HCT116 (cell line): ENCODE data around the gene XAGE1B. TPM values are rescaled to one million over a fixed set of nuclear protein-coding genes. Genes with fewer than 3 reads are reported as not detected.

ENCODE experiments used
- ATAC-seq: fragments of 200-7000 bp; cut with Tn5 transposase; 2 replicates; pipeline ENCODE4 v1.9.1; 2020; ENCODE audit warnings: mild to moderate bottlenecking, moderate library complexity
- BruUV-seq: library from RNA; stranded (reverse); fragments of 400-500 nt; replicated peaks from 2 replicates; lab custom pipeline; 2021; lab: Mats Ljungman, UMichigan
- CTCF ChIA-PET: fragments of 300-600 bp; sonication (Branson Sonifier 250); formaldehyde crosslinking; loops from one replicate; lab custom pipeline; 2021; ENCODE audit warnings: antibody characterized with exemption; lab: Charles Lee
- POLR2A ChIA-PET: fragments of 300-600, 350-600 bp; sonication (Branson Sonifier 250); formaldehyde crosslinking; loops from one replicate; lab custom pipeline; 2021; ENCODE audit warnings: antibody characterized with exemption; lab: Charles Lee
- RAD21 ChIA-PET, 2 experiments: fragments of 300-600 bp; sonication (Branson Sonifier 250); formaldehyde crosslinking; loops; one replicate each; lab custom pipeline; 2023; ENCODE audit warnings: low total read pairs in 2 of 2; ENCODE audit not compliant: uncharacterized antibody in 2 of 2, unreplicated experiment in 2 of 2, low non-redundant PET in 1 of 2; lab: Charles Lee
- DNase-seq: peaks from one replicate; pipeline ENCODE4 v3.0.0-alpha.2; 2010; ENCODE audit warnings: low read depth, low spot score
- H2AFZ ChIP-seq: fragments of 200-600 bp; shearing (Covaris generic), sonication (generic); 2 replicates; pipeline ENCODE4 v1.6.1; 2017; ENCODE audit warnings: low read depth, mixed run types, mixed read lengths, antibody characterized with exemption, low read length; ENCODE audit not compliant: poor library complexity, severe bottlenecking
- H3K27ac ChIP-seq: 2 replicates; pipeline ENCODE4 v1.5.1; 2012; ENCODE audit warnings: low read depth, low read length
- H3K27me3 ChIP-seq: fragments of 200-600 bp; sonication (generic); 2 replicates; pipeline ENCODE4 v1.6.1; 2016; ENCODE audit warnings: mixed run types, low read length, mixed read lengths; ENCODE audit not compliant: insufficient read depth
- H3K36me3 ChIP-seq, 2 experiments: fragments of 200-500 bp in 1 of 2; fragments of 200-600 bp in 1 of 2; sonication (Bioruptor generic) in 1 of 2; sonication (generic) in 1 of 2; 2 replicates each; pipeline versions ENCODE4 v1.5.1 to v1.6.1; 2014 to 2016; ENCODE audit warnings: low read length in 2 of 2, inconsistent platforms in 1 of 2, mixed read lengths in 1 of 2, mixed run types in 1 of 2; ENCODE audit not compliant: insufficient read depth in 2 of 2, control insufficient read depth in 1 of 2
- H3K4me1 ChIP-seq, 2 experiments: fragments of 200-600 bp in 1 of 2; sonication (generic) in 1 of 2; 2 replicates each; pipeline versions ENCODE4 v1.5.1 to v1.6.1; 2012 to 2017; ENCODE audit warnings: low read length in 2 of 2, inconsistent platforms in 1 of 2, mild to moderate bottlenecking in 1 of 2, mixed read lengths in 1 of 2, mixed run types in 1 of 2, moderate library complexity in 1 of 2; ENCODE audit not compliant: insufficient read depth in 2 of 2, control insufficient read depth in 1 of 2
- H3K4me2 ChIP-seq: fragments of 200-600 bp; sonication (generic); 2 replicates; pipeline ENCODE4 v1.6.1; 2017; ENCODE audit warnings: mixed run types, low read length, mixed read lengths
- H3K4me3 ChIP-seq, 2 experiments: fragments of 200-600 bp in 1 of 2; sonication (generic) in 1 of 2; replicated peaks in 1 of 2; 2 replicates each; pipeline ENCODE4 v1.5.1; 2011 to 2016; ENCODE audit warnings: low read length in 2 of 2, control low read depth in 1 of 2, low read depth in 1 of 2, mild to moderate bottlenecking in 1 of 2, mixed read lengths in 1 of 2, mixed run types in 1 of 2
- H3K79me2 ChIP-seq: fragments of 200-600 bp; sonication (generic); 2 replicates; pipeline ENCODE4 v1.6.1; 2017; ENCODE audit warnings: mild to moderate bottlenecking, mixed run types, low read length, moderate library complexity, mixed read lengths; ENCODE audit not compliant: insufficient read depth
- H3K9ac ChIP-seq: fragments of 200-600 bp; sonication (generic); 2 replicates; pipeline ENCODE4 v1.6.1; 2016; ENCODE audit warnings: low read length, mixed read lengths
- H3K9me2 ChIP-seq: fragments of 200-600 bp; sonication (generic), shearing (Covaris generic); 2 replicates; pipeline ENCODE4 v1.6.1; 2017; ENCODE audit warnings: mixed run types, mild to moderate bottlenecking, moderate library complexity; ENCODE audit not compliant: insufficient read depth
- H3K9me3 ChIP-seq, 2 experiments: fragments of 200-500 bp in 1 of 2; fragments of 200-600 bp in 1 of 2; sonication (Bioruptor generic) in 1 of 2; sonication (generic) in 1 of 2; 2 replicates each; pipeline ENCODE4 v1.6.1; 2014 to 2017; ENCODE audit warnings: low read length in 2 of 2, mixed read lengths in 2 of 2, inconsistent platforms in 1 of 2, low read depth in 1 of 2, mild to moderate bottlenecking in 1 of 2, mixed run types in 1 of 2, moderate library complexity in 1 of 2; ENCODE audit not compliant: control insufficient read depth in 1 of 2, insufficient read depth in 1 of 2
- H4K20me1 ChIP-seq: fragments of 200-600 bp; sonication (generic), shearing (Covaris generic); 2 replicates; pipeline ENCODE4 v1.6.1; 2017; ENCODE audit warnings: mixed run types, mild to moderate bottlenecking, moderate library complexity; ENCODE audit not compliant: insufficient read depth
- CTCF ChIP-seq, 3 experiments: fragments of 200-600 bp in 1 of 3; sonication (generic) in 1 of 3; IDR thresholded peaks in 2 of 3; conservative IDR thresholded peaks in 1 of 3; 2 replicates each; pipeline ENCODE4 v1.5.1; 2012 to 2017; ENCODE audit warnings: low read depth in 2 of 3, low read length in 2 of 3, antibody characterized with exemption in 1 of 3, borderline replicate concordance in 1 of 3, control low read depth in 1 of 3, mild to moderate bottlenecking in 1 of 3, mixed read lengths in 1 of 3, mixed run types in 1 of 3, moderate library complexity in 1 of 3; ENCODE audit not compliant: insufficient read depth in 1 of 3
- EGR1 ChIP-seq: IDR thresholded peaks from 2 replicates; pipeline ENCODE4 v1.6.1; 2012; ENCODE audit warnings: low read depth
- ELF1 ChIP-seq: IDR thresholded peaks from 2 replicates; pipeline ENCODE4 v1.6.1; 2012; ENCODE audit warnings: low read depth, borderline replicate concordance
- EZH2 ChIP-seq: fragments of 200-600 bp; sonication (generic); IDR thresholded peaks from 2 replicates; pipeline ENCODE4 v1.6.1; 2017; ENCODE audit warnings: antibody characterized with exemption, mixed run types
- EZH2phosphoT487 ChIP-seq: fragments of 200-600 bp; IDR thresholded peaks from 2 replicates; pipeline ENCODE4 v1.6.1; 2018; ENCODE audit warnings: antibody characterized with exemption, borderline replicate concordance
- FOSL1 ChIP-seq: IDR thresholded peaks from 2 replicates; pipeline ENCODE4 v1.6.1; 2012; ENCODE audit warnings: low read depth
- MAX ChIP-seq: IDR thresholded peaks from 2 replicates; pipeline ENCODE4 v1.6.1; 2012
- REST ChIP-seq: IDR thresholded peaks from 2 replicates; pipeline ENCODE4 v1.6.1; 2012; ENCODE audit warnings: low read depth
- SIN3A ChIP-seq: IDR thresholded peaks from 2 replicates; pipeline ENCODE4 v1.6.1; 2012; ENCODE audit warnings: low read depth
- SRF ChIP-seq: IDR thresholded peaks from 2 replicates; pipeline ENCODE4 v1.6.1; 2012; ENCODE audit warnings: low read depth
- YY1 ChIP-seq: IDR thresholded peaks from 2 replicates; pipeline ENCODE4 v1.6.1; 2011; ENCODE audit warnings: low read length, low read depth, moderate library complexity, mild to moderate bottlenecking; ENCODE audit not compliant: insufficient replicate concordance; ENCODE audit errors: extremely low read depth
- ZBTB33 ChIP-seq: IDR thresholded peaks from 2 replicates; pipeline ENCODE4 v1.6.1; 2011; ENCODE audit warnings: mild to moderate bottlenecking, low read length, moderate library complexity; ENCODE audit not compliant: insufficient replicate concordance; ENCODE audit errors: extremely low read depth
- intact Hi-C: fragments of 100-400 bp; cut with micrococcal nuclease; formaldehyde crosslinking; loops from 2 replicates; pipeline ENCODE4 v1.10.0; 2022
- total RNA-seq: library from RNA; stranded (reverse); gene quantifications from one replicate; pipeline ENCODE4 v1.2.1, GENCODE V29; 2021; ENCODE audit not compliant: unreplicated experiment

The XAGE1B gene
- total RNA-seq, 1 experiment from 2014 or later, result not detected

GRCh38 chrX:52558140-52558539, 41.3 kb upstream of the XAGE1B start:
- CTCF ChIA-PET, result no interaction called here
- DNase-seq (no peak), ATAC-seq (no peak)
- Histone ChIP-seq H2AFZ (no peak overlapping the region), H3K9ac (no peak overlapping the region), H3K79me2 (no peaks in the 10 kb centered on the region), H3K9me2 (no peaks in the 10 kb centered on the region), H3K4me1 (no peaks in the 10 kb centered on the region), H3K4me2 (no peak overlapping the region), H3K27me3 (no peaks in the 10 kb centered on the region), H3K4me3 (no peak overlapping the region), H3K27ac (no peak overlapping the region), H3K36me3 (no peaks in the 10 kb centered on the region), H4K20me1 (no peaks in the 10 kb centered on the region), H3K9me3 (no peaks in the 10 kb centered on the region)
- POLR2A ChIA-PET, result no interaction called here
- TF ChIP-seq YY1 (no peak), ELF1 (no peak), MAX (no peak), EZH2phosphoT487 (no peak), SRF (no peak), FOSL1 (no peak), CTCF (IDR thresholded peaks at IDR 0.05 in 2 of 3, conservative IDR thresholded peaks at IDR 0.05 in 1 of 3; ENCODE audit: borderline replicate concordance in 1 of 3, insufficient read depth in 1 of 3, low read depth in 2 of 3, low read length in 2 of 3) (no peak), REST (no peak), EGR1 (no peak), EZH2 (no peak), SIN3A (no peak), ZBTB33 (no peak)
- intact Hi-C loops, result no loop called here
- BruUV-seq, result no TSS peak
- RAD21 ChIA-PET, result no interaction called here
